ENCODE measurements around the gene TXNDC5. TPM values are rescaled to one million over a fixed set of nuclear protein-coding genes. Genes with fewer than 3 reads are reported as not detected.
A peak's percentile ranks its signal among the peaks of the same experiment; 100 is the strongest.

TXNDC5 gene
- total RNA-seq = 50.8 TPM
- long read RNA-seq, transcript TXNDC5-201 (10 exons, 2,964 nt) = major isoform, 94 of 110 reads
- long read RNA-seq, partial matches to known transcripts = 5 of 110 reads
- long read RNA-seq, other reads (novel, unspliced or antisense) = 7 of 110 reads

GRCh38 chr6:7910654-7911344 lies at the start of gene TXNDC5:
TSS of gene TXNDC5 (minus strand) at chr6:7910788. CDS start at chr6:7910776, 12 bp downstream.
- DNase-seq (ENCODE audit: low spot score) = peak; percentile 90
- intact Hi-C loops (cut with DNase I) = loop anchor here (2.0 to 5.0 kb wide), 2 partner anchors 64 to 152 kb away; partner anchors contain the start of gene BLOC1S5

- intact Hi-C loops (cut with DNase I) = no loop called here
- DNase-seq (ENCODE audit: low spot score) = no peak
These were observed 49.6 kb upstream of the TXNDC5 start for GRCh38 chr6:7960141-7960540.

GRCh38 chr6:7959453-7959852 lies 48.9 kb upstream of the TXNDC5 start:
- DNase-seq (ENCODE audit: low spot score) = no peak
- intact Hi-C loops (cut with DNase I) = no loop called here

GRCh38 chr6:7958464-7958863 lies 47.9 kb upstream of the TXNDC5 start:
- intact Hi-C loops (cut with DNase I) = no loop called here
- no peak for DNase-seq (ENCODE audit: low spot score)

- DNase-seq (ENCODE audit: low spot score) = no peak
These were observed 45.7 kb upstream of the TXNDC5 start for GRCh38 chr6:7956257-7956656.

GRCh38 chr6:7954477-7955200 lies 44.1 kb upstream of the TXNDC5 start:
- intact Hi-C loops (cut with DNase I) = no loop called here
- DNase-seq (ENCODE audit: low spot score) = no peak

More at GRCh38 chr6:7956257-7956656, 45.7 kb upstream of the TXNDC5 start:
- intact Hi-C loops (cut with DNase I) = no loop called here

GRCh38 chr6:7953753-7954152 lies 43.2 kb upstream of the TXNDC5 start:
- no peak for DNase-seq (ENCODE audit: low spot score)
- intact Hi-C loops (cut with DNase I) = no loop called here

- DNase-seq (ENCODE audit: low spot score) = no peak
- intact Hi-C loops (cut with DNase I) = no loop called here
These were observed 29.3 kb upstream of the TXNDC5 start for GRCh38 chr6:7939864-7940228.

GRCh38 chr6:7939184-7939863 lies 28.7 kb upstream of the TXNDC5 start:
- intact Hi-C loops (cut with DNase I) = no loop called here
- DNase-seq (ENCODE audit: low spot score) = no peak

- intact Hi-C loops (cut with DNase I) = no loop called here
- no peak for DNase-seq (ENCODE audit: low spot score)
These were observed 28.1 kb upstream of the TXNDC5 start for GRCh38 chr6:7938562-7939183.

GRCh38 chr6:7933794-7934193 lies 23.2 kb upstream of the TXNDC5 start:
- intact Hi-C loops (cut with DNase I) = no loop called here
- no peak for DNase-seq (ENCODE audit: low spot score)

- DNase-seq (ENCODE audit: low spot score) = no peak
- intact Hi-C loops (cut with DNase I) = no loop called here
These were observed 22.0 kb upstream of the TXNDC5 start for GRCh38 chr6:7932625-7933024.

GRCh38 chr6:7924867-7925266 lies 14.3 kb upstream of the TXNDC5 start:
- no peak for DNase-seq (ENCODE audit: low spot score)
- intact Hi-C loops (cut with DNase I) = no loop called here

GRCh38 chr6:7922596-7922995 lies 12.0 kb upstream of the TXNDC5 start:
- no peak for DNase-seq (ENCODE audit: low spot score)
- intact Hi-C loops (cut with DNase I) = no loop called here

GRCh38 chr6:7921632-7922092 lies 11.1 kb upstream of the TXNDC5 start:
- intact Hi-C loops (cut with DNase I) = no loop called here
- DNase-seq (ENCODE audit: low spot score) = no peak

GRCh38 chr6:7921046-7921445 lies 10.5 kb upstream of the TXNDC5 start:
- intact Hi-C loops (cut with DNase I) = no loop called here
- no peak for DNase-seq (ENCODE audit: low spot score)

GRCh38 chr6:7920425-7920824 lies 9.8 kb upstream of the TXNDC5 start:
- intact Hi-C loops (cut with DNase I) = no loop called here
- no peak for DNase-seq (ENCODE audit: low spot score)

- no peak for DNase-seq (ENCODE audit: low spot score)
- intact Hi-C loops (cut with DNase I) = no loop called here
These were observed 9.3 kb upstream of the TXNDC5 start for GRCh38 chr6:7919871-7920270.

GRCh38 chr6:7918403-7918802 lies 7.8 kb upstream of the TXNDC5 start:
- intact Hi-C loops (cut with DNase I) = no loop called here

GRCh38 chr6:7917729-7918128 lies 7.1 kb upstream of the TXNDC5 start:
- DNase-seq (ENCODE audit: low spot score) = no peak
- intact Hi-C loops (cut with DNase I) = no loop called here

More at GRCh38 chr6:7918403-7918802, 7.8 kb upstream of the TXNDC5 start:
- no peak for DNase-seq (ENCODE audit: low spot score)
